Loucy (cell line): Measurements from ENCODE around the gene RAB40B.

Experiments
- H2AFZ ChIP-seq: fragments of 200-600 bp; sonication (generic); 2 replicates; pipeline ENCODE4 v1.6.0; 2016; ENCODE audit warnings: antibody characterized with exemption, mild to moderate bottlenecking, low read length, moderate library complexity
- H3F3A ChIP-seq: fragments of 200-600 bp; 2 replicates; pipeline ENCODE4 v1.6.0; 2016; ENCODE audit warnings: antibody characterized with exemption, low read depth, mild to moderate bottlenecking
- H3K27me3 ChIP-seq: fragments of 200-600 bp; sonication (generic); 2 replicates; pipeline ENCODE4 v1.6.1; 2014; ENCODE audit warnings: low read length, mild to moderate bottlenecking; ENCODE audit not compliant: insufficient read depth, poor library complexity, severe bottlenecking
- H3K36me3 ChIP-seq: fragments of 200-600 bp; sonication (generic); 2 replicates; pipeline ENCODE4 v1.6.1; 2016; ENCODE audit warnings: low read length; ENCODE audit not compliant: insufficient read depth
- H3K4me1 ChIP-seq: fragments of 200-600 bp; sonication (generic); 2 replicates; pipeline ENCODE4 v1.5.1; 2014; ENCODE audit warnings: low read length, mild to moderate bottlenecking; ENCODE audit not compliant: insufficient read depth, poor library complexity, severe bottlenecking
- H3K4me2 ChIP-seq: fragments of 200-600 bp; sonication (generic); 2 replicates; pipeline ENCODE4 v1.6.0; 2014; ENCODE audit warnings: antibody characterized with exemption, low read length, low read depth, mild to moderate bottlenecking; ENCODE audit not compliant: poor library complexity, severe bottlenecking
- H3K4me3 ChIP-seq: fragments of 200-600 bp; sonication (generic); 2 replicates; pipeline ENCODE4 v1.5.1; 2014; ENCODE audit warnings: low read length, mild to moderate bottlenecking, mixed read lengths; ENCODE audit not compliant: poor library complexity, severe bottlenecking
- H3K79me2 ChIP-seq: fragments of 200-600 bp; sonication (generic); 2 replicates; pipeline ENCODE4 v1.6.1; 2014; ENCODE audit warnings: low read length; ENCODE audit not compliant: insufficient read depth
- H3K9ac ChIP-seq: fragments of 200-600 bp; sonication (generic); 2 replicates; pipeline ENCODE4 v1.6.0; 2014; ENCODE audit warnings: mild to moderate bottlenecking, low read depth, low read length, moderate library complexity; ENCODE audit not compliant: poor library complexity, severe bottlenecking
- H3K9me2 ChIP-seq: fragments of 200-600 bp; sonication (generic); replicated peaks from 2 replicates; pipeline ENCODE4 v1.6.1; 2016; ENCODE audit warnings: low read depth, low read length, mixed read lengths
- H3K9me3 ChIP-seq: fragments of 200-600 bp; sonication (generic); 2 replicates; pipeline ENCODE4 v1.6.1; 2014; ENCODE audit warnings: mild to moderate bottlenecking, antibody characterized with exemption, low read length, low read depth; ENCODE audit not compliant: insufficient read depth
- H4K20me1 ChIP-seq: fragments of 200-600 bp; sonication (generic); 2 replicates; pipeline ENCODE4 v1.6.0; 2014; ENCODE audit warnings: antibody characterized with exemption, low read length, mild to moderate bottlenecking; ENCODE audit not compliant: insufficient read depth, poor library complexity, severe bottlenecking
- EZH2phosphoT487 ChIP-seq: fragments of 200-600 bp; IDR thresholded peaks from 2 replicates; pipeline ENCODE4 v1.6.1; 2018; ENCODE audit warnings: antibody characterized with exemption, mild to moderate bottlenecking, moderate library complexity, borderline replicate concordance
- TF ChIP-seq, protein P1 (sequence below): fragments of 200-600 bp; sonication (generic); conservative IDR thresholded peaks from 2 replicates; pipeline ENCODE4 v1.5.1; 2014; ENCODE audit warnings: mild to moderate bottlenecking, antibody characterized with exemption, low read length

Gene RAB40B

DNA sequence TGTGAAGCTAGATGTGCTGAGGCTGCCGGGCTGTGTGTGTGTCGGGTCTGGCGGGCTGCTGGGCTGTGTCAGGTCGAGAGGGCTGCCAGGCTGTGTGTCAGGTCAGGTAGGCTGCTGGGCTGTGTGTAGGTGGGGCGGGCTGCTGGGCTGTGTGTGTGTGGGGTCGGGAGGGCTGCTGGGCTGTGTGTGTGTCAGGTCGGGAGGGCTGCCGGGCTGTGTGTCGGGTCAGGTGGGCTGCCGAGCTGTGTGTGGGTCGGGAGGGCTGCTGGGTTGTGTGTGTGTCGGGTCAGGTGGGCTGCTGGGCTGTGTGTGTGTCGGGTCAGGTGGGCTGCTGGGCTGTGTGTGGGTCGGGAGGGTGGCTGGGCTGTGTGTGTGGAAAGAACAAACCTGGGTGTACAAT lies 58.9 kb downstream of the RAB40B start:
- Histone ChIP-seq H3K27me3 (no peaks in the 10 kb centered on the region), H2AFZ (no peak overlapping the region), H4K20me1 (peaks cover 60% of the 10 kb centered on the region), H3K9me3 (no peaks in the 10 kb centered on the region), H3K4me3 (no peak overlapping the region), H3K36me3 (peaks cover 58% of the 10 kb centered on the region; the same call in 1 of the 2 replicates), H3K4me2 (no peak overlapping the region), H3F3A (no peaks in the 10 kb centered on the region), H3K79me2 (peaks cover 98% of the 10 kb centered on the region), H3K9me2 (no peaks in the 10 kb centered on the region), H3K4me1 (peaks cover 15% of the 10 kb centered on the region), H3K9ac (no peak overlapping the region)
- TF ChIP-seq EZH2phosphoT487 = no peak
- TF ChIP-seq, protein P1, sequence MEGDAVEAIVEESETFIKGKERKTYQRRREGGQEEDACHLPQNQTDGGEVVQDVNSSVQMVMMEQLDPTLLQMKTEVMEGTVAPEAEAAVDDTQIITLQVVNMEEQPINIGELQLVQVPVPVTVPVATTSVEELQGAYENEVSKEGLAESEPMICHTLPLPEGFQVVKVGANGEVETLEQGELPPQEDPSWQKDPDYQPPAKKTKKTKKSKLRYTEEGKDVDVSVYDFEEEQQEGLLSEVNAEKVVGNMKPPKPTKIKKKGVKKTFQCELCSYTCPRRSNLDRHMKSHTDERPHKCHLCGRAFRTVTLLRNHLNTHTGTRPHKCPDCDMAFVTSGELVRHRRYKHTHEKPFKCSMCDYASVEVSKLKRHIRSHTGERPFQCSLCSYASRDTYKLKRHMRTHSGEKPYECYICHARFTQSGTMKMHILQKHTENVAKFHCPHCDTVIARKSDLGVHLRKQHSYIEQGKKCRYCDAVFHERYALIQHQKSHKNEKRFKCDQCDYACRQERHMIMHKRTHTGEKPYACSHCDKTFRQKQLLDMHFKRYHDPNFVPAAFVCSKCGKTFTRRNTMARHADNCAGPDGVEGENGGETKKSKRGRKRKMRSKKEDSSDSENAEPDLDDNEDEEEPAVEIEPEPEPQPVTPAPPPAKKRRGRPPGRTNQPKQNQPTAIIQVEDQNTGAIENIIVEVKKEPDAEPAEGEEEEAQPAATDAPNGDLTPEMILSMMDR = no peak

DNA sequence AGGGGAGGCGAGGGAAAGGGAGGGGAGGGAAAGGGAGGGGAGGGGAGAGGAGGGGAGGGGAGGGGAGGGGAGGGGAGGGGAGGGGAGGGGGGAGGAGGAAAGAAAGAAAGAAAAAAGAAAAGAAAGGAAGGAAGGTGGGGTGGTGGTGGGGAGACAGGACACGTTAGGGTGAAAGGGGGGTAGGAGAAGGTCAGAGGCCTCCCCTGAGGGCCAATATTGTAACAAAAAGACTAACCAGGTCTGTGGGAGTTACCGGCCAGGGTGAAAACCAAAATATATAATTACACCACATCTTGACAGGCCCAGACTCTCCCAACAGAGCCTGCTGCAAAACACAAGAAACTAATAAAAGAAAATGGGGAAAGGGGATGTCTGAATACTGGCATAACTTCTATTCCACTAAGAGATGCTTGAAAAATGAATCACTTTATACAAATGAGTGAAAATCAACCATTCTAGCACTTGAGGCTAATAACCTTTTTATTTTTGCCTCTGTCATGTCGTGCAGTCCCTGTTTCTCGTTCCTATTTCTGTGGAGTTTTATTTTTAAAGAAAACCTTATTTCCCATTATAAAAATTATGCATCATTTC lies 60.2 kb downstream of the RAB40B start:
- TF ChIP-seq, protein P1 = no peak
- no peak for TF ChIP-seq EZH2phosphoT487
- no peak overlapping the region for H3K9ac ChIP-seq
- H3K4me2 ChIP-seq = no peak overlapping the region
- peaks cover 98% of the 10 kb centered on the region for H3K79me2 ChIP-seq
- H3K27me3 ChIP-seq = no peaks in the 10 kb centered on the region
- H3K4me3 ChIP-seq = no peak overlapping the region
- H3K4me1 ChIP-seq = peaks cover 11% of the 10 kb centered on the region
- no peaks in the 10 kb centered on the region for H3K9me2 ChIP-seq
- H3K36me3 ChIP-seq = peaks cover 55% of the 10 kb centered on the region; the same call in 1 of the 2 replicates
- H3K9me3 ChIP-seq = no peaks in the 10 kb centered on the region
- H2AFZ ChIP-seq = no peak overlapping the region
- H4K20me1 ChIP-seq = peaks cover 46% of the 10 kb centered on the region
- no peaks in the 10 kb centered on the region for H3F3A ChIP-seq

DNA sequence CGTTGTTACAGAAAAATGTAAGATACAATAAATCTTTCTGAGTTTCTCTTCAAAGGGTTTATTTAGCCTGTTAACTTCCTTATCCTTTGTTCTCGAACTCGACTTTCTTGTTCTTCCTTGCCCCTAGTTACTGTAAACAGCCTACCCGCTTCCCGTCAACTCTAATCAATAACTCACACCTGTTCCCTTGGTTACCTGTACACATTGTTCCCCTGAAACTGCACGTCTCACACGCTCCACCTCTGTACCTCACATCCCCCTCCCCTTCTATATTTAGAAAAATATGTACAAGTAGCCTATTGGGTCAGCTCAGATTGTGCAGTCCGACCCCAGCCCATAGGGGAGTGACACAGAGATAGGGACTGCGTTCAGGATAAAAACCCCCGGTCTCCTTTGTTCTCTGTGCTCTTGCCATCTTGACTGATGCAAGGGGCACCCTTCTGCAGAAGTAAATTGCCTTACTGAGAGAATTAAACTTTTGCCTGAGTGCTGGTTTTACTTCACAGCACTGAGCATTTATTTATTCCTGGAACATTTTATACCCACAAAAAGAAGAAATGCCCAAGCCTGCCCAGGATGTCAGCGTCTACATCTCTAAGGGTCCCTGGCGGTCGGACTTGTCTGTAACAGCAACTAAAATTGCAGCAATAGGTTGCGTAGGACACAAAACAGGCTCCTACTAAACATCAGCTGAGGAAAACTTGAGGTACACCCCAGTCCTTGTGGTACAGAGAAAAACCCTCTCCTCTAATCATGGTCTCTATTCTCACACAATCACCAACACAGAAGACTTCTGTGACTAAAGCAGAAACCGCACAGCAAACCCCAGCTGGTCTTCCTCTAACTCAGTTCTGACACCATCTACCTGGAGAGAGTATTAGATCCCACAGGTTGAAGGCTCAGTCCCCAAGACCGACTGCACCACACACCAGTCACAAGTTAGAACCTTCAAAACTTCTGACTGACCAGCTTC lies 61.6 kb downstream of the RAB40B start:
- no peak overlapping the region for H3K4me2 ChIP-seq
- H3K79me2 ChIP-seq = peaks cover 98% of the 10 kb centered on the region
- no peak overlapping the region for H3K4me3 ChIP-seq
- H3K4me1 ChIP-seq = peaks cover 4% of the 10 kb centered on the region
- H3K36me3 ChIP-seq = peaks cover 55% of the 10 kb centered on the region; the same call in 1 of the 2 replicates
- peaks cover 47% of the 10 kb centered on the region for H4K20me1 ChIP-seq
- H3K9me2 ChIP-seq = no peaks in the 10 kb centered on the region
- TF ChIP-seq, protein P1 = no peak
- no peak for TF ChIP-seq EZH2phosphoT487
- H2AFZ ChIP-seq = no peak overlapping the region
- H3K9me3 ChIP-seq = no peaks in the 10 kb centered on the region
- no peaks in the 10 kb centered on the region for H3F3A ChIP-seq
- H3K27me3 ChIP-seq = no peaks in the 10 kb centered on the region
- H3K9ac ChIP-seq = no peak overlapping the region
